GM12875 (cell line): ENCODE results near the gene LLPH.

Source experiments
- H3K4me3 ChIP-seq: one replicate; pipeline ENCODE4 v1.5.1; 2011; ENCODE audit warnings: low read depth, low read length, control low read depth
- TF ChIP-seq, protein P1 (sequence below): IDR thresholded peaks from 2 replicates; pipeline ENCODE4 v1.5.1; 2011; ENCODE audit warnings: low read depth, mild to moderate bottlenecking, control low read depth, inconsistent platforms, low read length, moderate library complexity, borderline replicate concordance; ENCODE audit not compliant: insufficient read depth

LLPH gene

DNA sequence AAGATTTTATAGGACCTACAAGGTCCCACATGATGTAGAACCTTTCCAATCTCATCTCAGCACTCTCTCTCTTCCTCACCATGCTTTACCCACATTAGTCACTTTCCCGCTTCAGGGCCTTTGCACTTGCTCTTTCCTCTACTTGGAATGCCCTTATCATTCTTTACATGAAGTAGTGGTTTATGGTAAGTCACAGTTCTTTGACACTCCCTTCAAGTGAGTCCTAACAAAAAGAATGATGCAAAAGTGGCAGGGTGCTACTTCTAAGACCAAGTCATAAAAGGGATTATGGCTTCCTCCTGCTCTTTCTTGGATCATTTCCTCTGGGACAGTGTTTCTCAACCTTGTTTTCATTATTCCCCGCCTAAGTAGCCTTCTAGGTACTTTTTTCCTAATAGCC, 26.1 kb upstream of the LLPH start:
- TF ChIP-seq, protein P1, sequence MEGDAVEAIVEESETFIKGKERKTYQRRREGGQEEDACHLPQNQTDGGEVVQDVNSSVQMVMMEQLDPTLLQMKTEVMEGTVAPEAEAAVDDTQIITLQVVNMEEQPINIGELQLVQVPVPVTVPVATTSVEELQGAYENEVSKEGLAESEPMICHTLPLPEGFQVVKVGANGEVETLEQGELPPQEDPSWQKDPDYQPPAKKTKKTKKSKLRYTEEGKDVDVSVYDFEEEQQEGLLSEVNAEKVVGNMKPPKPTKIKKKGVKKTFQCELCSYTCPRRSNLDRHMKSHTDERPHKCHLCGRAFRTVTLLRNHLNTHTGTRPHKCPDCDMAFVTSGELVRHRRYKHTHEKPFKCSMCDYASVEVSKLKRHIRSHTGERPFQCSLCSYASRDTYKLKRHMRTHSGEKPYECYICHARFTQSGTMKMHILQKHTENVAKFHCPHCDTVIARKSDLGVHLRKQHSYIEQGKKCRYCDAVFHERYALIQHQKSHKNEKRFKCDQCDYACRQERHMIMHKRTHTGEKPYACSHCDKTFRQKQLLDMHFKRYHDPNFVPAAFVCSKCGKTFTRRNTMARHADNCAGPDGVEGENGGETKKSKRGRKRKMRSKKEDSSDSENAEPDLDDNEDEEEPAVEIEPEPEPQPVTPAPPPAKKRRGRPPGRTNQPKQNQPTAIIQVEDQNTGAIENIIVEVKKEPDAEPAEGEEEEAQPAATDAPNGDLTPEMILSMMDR = no peak

DNA sequence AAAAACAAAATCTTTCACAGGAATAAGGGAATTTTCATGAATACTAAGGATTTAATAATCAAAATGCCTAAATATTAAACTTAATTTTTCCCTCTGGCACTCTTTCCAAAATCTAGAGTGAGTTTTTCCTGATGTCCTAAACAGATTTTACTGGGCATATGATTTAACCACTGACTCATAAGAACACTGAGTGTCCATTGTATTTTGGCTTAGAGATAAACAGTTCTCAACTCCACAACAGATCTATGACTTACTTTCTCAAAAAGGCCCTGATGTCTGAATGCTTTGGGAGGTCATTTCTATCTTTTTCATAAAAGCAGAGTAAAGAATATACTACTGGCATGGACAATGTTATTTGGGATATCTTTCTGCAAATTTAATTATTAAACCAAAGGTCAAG, 24.2 kb upstream of the LLPH start:
- H3K4me3 ChIP-seq = no peak overlapping the region
- TF ChIP-seq, protein P1 = no peak

More for the DNA sequence above, 26.1 kb upstream of the LLPH start:
- H3K4me3 ChIP-seq = no peak overlapping the region

DNA sequence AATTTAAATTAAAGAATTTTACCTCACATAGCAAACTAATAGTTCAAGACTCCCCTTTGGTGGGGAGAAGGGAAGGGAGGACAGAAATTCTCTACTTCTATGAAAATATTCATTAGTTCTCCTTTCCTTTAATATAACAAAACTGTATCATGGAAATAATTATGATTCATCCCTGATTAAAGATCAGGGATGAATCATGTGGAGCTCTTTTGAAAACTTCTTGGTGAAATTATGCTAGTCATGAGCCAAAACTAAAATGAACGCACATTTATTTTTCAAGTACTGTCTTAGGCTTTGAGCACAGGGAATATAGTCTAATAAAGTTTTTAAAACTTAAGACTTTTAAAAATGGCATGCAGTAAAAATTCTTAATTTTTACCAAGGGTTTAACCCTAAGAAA, 22.2 kb upstream of the LLPH start:
- H3K4me3 ChIP-seq = no peak overlapping the region
- TF ChIP-seq, protein P1 = no peak

DNA sequence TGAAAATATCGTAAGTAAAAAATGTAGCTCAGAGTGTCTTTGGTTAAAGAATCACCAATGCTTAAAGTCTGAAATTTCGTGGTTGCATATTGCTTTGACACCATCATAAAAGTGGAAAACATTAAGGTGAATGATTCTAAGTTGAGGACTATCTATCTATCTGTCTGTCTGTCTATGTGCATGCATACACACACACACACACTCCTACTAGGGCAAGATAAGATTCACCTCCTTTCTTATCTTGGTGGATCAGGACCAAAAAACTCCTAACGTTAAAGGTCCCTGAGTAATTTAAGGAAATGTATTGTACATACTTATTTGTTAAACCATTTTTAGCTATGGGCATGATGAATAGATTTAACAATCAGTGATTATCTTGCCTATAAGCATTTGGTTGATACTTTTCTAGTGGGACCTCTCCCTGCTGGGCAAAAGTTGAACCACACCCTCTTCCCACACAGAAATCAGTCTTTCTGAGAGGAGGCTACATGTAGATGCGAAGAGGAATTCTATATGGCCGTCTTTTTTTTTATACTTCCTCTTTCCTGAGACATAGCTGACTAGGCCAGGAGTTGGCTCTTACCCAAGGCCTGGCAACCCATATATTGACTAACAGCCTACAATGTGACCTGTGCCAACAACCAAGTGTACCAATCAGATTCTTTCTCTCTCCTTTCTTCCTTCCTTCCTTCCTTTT, 19.3 kb upstream of the LLPH start:
- TF ChIP-seq, protein P1 = no peak
- H3K4me3 ChIP-seq = no peak overlapping the region

DNA sequence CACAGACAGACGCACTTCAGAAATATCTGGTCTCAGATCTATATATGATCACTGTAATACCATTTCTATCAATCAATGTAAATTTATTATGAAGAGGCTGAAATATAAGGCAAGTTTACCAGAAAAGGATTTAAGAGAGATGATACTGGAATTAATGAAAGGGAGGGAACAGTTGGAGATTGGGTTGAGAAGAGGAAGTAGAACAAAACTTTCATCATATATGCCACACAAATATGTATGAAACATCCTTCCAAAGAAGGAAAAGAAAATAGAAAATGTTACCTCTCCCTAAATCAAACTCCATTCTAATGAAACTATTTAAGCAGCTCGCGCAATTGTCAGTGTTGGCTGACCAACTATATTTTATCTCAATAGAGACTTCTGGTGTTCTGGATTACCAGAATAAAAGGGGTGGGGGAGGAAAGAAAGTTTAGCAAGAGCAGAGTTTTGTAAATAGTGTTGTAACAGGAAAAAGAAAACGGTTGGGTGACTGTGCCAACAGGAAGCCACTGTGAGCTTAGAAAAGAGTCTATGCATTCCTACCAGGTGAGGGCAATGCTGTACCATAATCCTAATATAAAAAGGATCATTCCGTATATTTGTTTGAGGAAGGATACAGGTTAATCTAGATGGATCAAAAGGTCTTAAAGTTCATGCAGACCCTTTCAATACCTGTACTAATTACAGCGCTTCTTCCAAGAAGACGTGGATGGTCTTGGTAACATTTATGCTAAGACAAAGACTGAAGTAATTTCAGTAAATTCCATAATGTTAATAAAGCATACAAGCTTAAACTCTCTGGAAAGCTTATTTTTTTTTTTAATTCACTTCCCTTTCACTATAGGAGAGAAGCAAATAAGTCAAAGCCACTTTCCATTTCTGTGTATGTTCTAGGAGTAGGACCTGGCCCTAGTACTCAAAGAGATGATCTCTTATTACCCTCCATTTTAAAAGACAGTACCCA, 14.5 kb upstream of the LLPH start:
- TF ChIP-seq, protein P1 = 0 out of 2 replicates have a peak, but pooled peaks have one; percentile 11
- H3K4me3 ChIP-seq = no peak overlapping the region

DNA sequence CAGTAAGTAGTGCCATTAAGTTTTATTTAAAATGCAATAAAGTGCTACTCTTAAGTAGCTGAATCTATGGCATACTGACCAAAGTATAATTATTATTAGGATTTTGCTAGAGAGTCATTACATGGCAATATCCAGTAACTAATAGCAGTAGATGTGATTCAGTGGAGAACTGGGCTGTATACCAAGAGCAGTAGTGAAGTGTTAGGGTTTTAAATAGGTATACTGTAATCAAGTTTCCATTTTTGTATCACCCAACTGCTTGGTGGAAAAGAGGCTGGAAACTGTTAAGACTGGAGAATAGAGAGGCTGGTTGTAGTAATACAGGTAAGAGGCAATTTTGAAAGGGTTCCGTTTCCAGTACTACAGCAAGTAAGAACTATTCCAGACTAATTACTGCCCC, 13.3 kb upstream of the LLPH start:
- TF ChIP-seq, protein P1 = no peak
- no peak overlapping the region for H3K4me3 ChIP-seq

DNA sequence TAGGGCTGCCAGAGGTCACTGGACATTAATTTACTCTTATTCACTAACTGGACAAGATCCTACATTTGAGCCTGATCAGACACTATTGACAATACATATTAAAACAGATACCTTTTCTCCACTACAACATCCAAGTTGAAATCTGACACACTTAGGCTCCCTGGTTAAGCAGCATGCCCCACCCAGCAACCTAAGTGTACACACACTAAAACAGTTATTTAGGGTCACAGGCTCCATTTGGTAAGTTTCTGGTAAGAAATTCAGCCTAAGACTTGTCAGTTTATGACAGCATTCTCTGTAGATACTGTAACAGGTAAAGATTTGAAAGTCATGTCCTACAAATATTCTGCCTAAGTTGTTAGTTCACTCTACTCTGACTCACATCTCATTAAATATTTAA, 12.3 kb upstream of the LLPH start:
- H3K4me3 ChIP-seq = no peak overlapping the region
- TF ChIP-seq, protein P1 = no peak
